GM12878 (cell line): ENCODE data around the gene NISCH. TPM values are rescaled to one million over a fixed set of nuclear protein-coding genes. Genes with fewer than 3 reads are reported as not detected.

Experiments
- ATAC-seq: fragments of 200-7000 bp; cut with Tn5 transposase; 3 replicates; pipeline ENCODE4 v1.9.1; 2020; ENCODE audit warnings: mild to moderate bottlenecking, moderate library complexity
- BruUV-seq: library from RNA; stranded (reverse); fragments of 400-500 nt; replicated peaks from 2 replicates; lab custom pipeline; 2021; lab: Mats Ljungman, UMichigan
- CTCF ChIA-PET: fragments of 300-600 bp; sonication (Branson Sonifier 250); formaldehyde crosslinking; extraction: SDS; loops from one replicate; lab custom pipeline; 2021; ENCODE audit warnings: inconsistent platforms; lab: Yijun Ruan, JAX
- POLR2A ChIA-PET: fragments of 350-600 bp; formaldehyde crosslinking; extraction: SDS; loops from one replicate; lab custom pipeline; 2021; ENCODE audit warnings: inconsistent platforms; lab: Charles Lee
- RAD21 ChIA-PET: fragments of 300-600 bp; sonication (Branson Sonifier 250); formaldehyde crosslinking; loops from one replicate; lab custom pipeline; 2023; ENCODE audit warnings: antibody characterized with exemption; ENCODE audit not compliant: unreplicated experiment; lab: Charles Lee
- SMC1A ChIA-PET: fragments of 300-600 bp; sonication (Branson Sonifier 250); formaldehyde crosslinking; loops from one replicate; lab custom pipeline; 2023; ENCODE audit not compliant: unreplicated experiment, uncharacterized antibody; lab: Charles Lee
- DNase-seq: peaks from one replicate; pipeline ENCODE4 v3.0.0-alpha.2; 2011; ENCODE audit warnings: low read depth, low spot score
- FAIRE-seq: peaks from 3 replicates; lab custom pipeline; 2011; peaks lifted over from hg19 to GRCh38; lab: Jason Lieb, UNC
- H2AFZ ChIP-seq: 2 replicates; pipeline ENCODE4 v1.6.0; 2011; ENCODE audit warnings: low read depth, low read length, control low read depth; ENCODE audit not compliant: control insufficient read depth
- H3K27ac ChIP-seq: 2 replicates; pipeline ENCODE4 v1.5.1; 2011; ENCODE audit warnings: control low read depth; ENCODE audit not compliant: control insufficient read depth, insufficient read depth
- H3K27me3 ChIP-seq, 2 experiments: replicated peaks in 1 of 2; 2 replicates each; pipeline versions ENCODE4 v1.6.0 to v1.6.1; 2011; ENCODE audit warnings: low read length in 1 of 2; ENCODE audit not compliant: control insufficient read depth in 2 of 2, insufficient read depth in 2 of 2
- H3K36me3 ChIP-seq, 2 experiments: 2 replicates each; pipeline ENCODE4 v1.5.1; 2011; ENCODE audit warnings: low read length in 1 of 2; ENCODE audit not compliant: control insufficient read depth in 2 of 2, insufficient read depth in 2 of 2
- H3K4me1 ChIP-seq: 2 replicates; pipeline ENCODE4 v1.6.1; 2011; ENCODE audit warnings: mild to moderate bottlenecking, low read length, moderate library complexity, mixed read lengths; ENCODE audit not compliant: control insufficient read depth, insufficient read depth
- H3K4me2 ChIP-seq: 2 replicates; pipeline ENCODE4 v1.6.0; 2011; ENCODE audit warnings: control low read depth; ENCODE audit not compliant: control insufficient read depth, insufficient read depth
- H3K4me3 ChIP-seq: fragments of 200-600 bp; sonication (generic); 2 replicates; pipeline ENCODE4 v1.5.1; 2016
- H3K79me2 ChIP-seq: 2 replicates; pipeline ENCODE4 v1.6.0; 2011; ENCODE audit warnings: low read length; ENCODE audit not compliant: control insufficient read depth, insufficient read depth
- H3K9ac ChIP-seq: 2 replicates; pipeline ENCODE4 v1.8.0; 2011; ENCODE audit warnings: low read length, control low read depth, mixed read lengths; ENCODE audit not compliant: control insufficient read depth, insufficient read depth
- H3K9me3 ChIP-seq: replicated peaks from 3 replicates; pipeline ENCODE4 v1.5.1; 2011; ENCODE audit warnings: mild to moderate bottlenecking, low read length; ENCODE audit not compliant: control insufficient read depth, insufficient read depth
- H4K20me1 ChIP-seq: 2 replicates; pipeline ENCODE4 v1.6.0; 2011; ENCODE audit not compliant: control insufficient read depth, insufficient read depth
- ATF7 ChIP-seq: fragments of 450-650 bp; IDR thresholded peaks from 2 replicates; pipeline ENCODE4 v1.6.1; 2016; ENCODE audit warnings: low read depth, mild to moderate bottlenecking
- EGR1 ChIP-seq, 2 experiments: IDR thresholded peaks; 1 replicate in 1 of 2; 2 replicates in 1 of 2; pipeline ENCODE4 v1.6.1; 2011 to 2012; ENCODE audit warnings: low read depth in 2 of 2, low read length in 2 of 2, borderline replicate concordance in 1 of 2, mild to moderate bottlenecking in 1 of 2, moderate library complexity in 1 of 2
- MLLT1 ChIP-seq: fragments of 450-650 bp; IDR thresholded peaks from 2 replicates; pipeline ENCODE4 v1.6.1; 2016; ENCODE audit warnings: mild to moderate bottlenecking
- NFIC ChIP-seq: IDR thresholded peaks from 2 replicates; pipeline ENCODE4 v1.6.1; 2012; ENCODE audit warnings: low read depth, mild to moderate bottlenecking, inconsistent platforms, low read length, moderate library complexity
- ZZZ3 ChIP-seq: IDR thresholded peaks from 2 replicates; pipeline ENCODE4 v1.6.1; 2011; ENCODE audit warnings: low read depth; ENCODE audit not compliant: control insufficient read depth, insufficient read length
- WGBS: methylation state at CpG from one replicate; pipeline ENCODE4 v1.1.6; 2016; ENCODE audit warnings: low lambda C conversion rate; ENCODE audit not compliant: insufficient replicate concordance, insufficient coverage; ENCODE audit errors: missing lambda C conversion rate; 5-methylcytosine and 5-hydroxymethylcytosine counted together
- in situ Hi-C: fragments of 300-500 bp; cut with MboI; formaldehyde crosslinking; loops from 9 replicates; pipeline ENCODE4 v1.14.3; 2018; ENCODE audit warnings: mixed read lengths
- intact Hi-C: fragments of 100-400 bp; cut with micrococcal nuclease; formaldehyde crosslinking; loops from one replicate; pipeline ENCODE4 v1.14.2; 2022; ENCODE audit not compliant: unreplicated experiment
- polyA plus RNA-seq, 11 experiments: library from polyadenylated mRNA; depleted of rRNA in 4 of 11; unstranded in 6 of 11; stranded (reverse) in 5 of 11; fragments of >200 nt; fragmentation: Nextera tagmentation in 4 of 11; fragmentation: Illumina TruSeq in 1 of 11; extraction: Ambion mirVana in 4 of 11; extraction: Trizol in 1 of 11; gene quantifications; 1 replicate in 1 of 11; 2 replicates in 10 of 11; pipeline versions ENCODE4 v1.2.1 to v1.2.3, GENCODE V29; 2011 to 2016; ENCODE audit warnings: inconsistent platforms in 2 of 11, missing spikeins in 2 of 11, low read depth in 1 of 11
- total RNA-seq, 4 experiments: library from RNA; depleted of rRNA in 3 of 4; stranded (reverse); fragments of >200 nt in 3 of 4; fragmentation: Illumina TruSeq in 1 of 4; extraction: Trizol in 1 of 4; gene quantifications; 2 replicates each; pipeline versions ENCODE4 v1.2.1 to v1.2.3, GENCODE V29; 2013 to 2021
- TF ChIP-seq, protein P1 (sequence below): fragments of 450-650 bp; IDR thresholded peaks from 2 replicates; pipeline ENCODE4 v1.6.1; 2018; ENCODE audit warnings: mild to moderate bottlenecking, low read depth, moderate library complexity; ENCODE audit not compliant: partially characterized antibody

The NISCH gene
- total and polyA plus RNA-seq, 10 of the 15 experiments (the other 5 are each of a cell fraction or from before 2014, with no cell fraction given), result 0.76 to 52.5 (median 24.6) TPM

DNA sequence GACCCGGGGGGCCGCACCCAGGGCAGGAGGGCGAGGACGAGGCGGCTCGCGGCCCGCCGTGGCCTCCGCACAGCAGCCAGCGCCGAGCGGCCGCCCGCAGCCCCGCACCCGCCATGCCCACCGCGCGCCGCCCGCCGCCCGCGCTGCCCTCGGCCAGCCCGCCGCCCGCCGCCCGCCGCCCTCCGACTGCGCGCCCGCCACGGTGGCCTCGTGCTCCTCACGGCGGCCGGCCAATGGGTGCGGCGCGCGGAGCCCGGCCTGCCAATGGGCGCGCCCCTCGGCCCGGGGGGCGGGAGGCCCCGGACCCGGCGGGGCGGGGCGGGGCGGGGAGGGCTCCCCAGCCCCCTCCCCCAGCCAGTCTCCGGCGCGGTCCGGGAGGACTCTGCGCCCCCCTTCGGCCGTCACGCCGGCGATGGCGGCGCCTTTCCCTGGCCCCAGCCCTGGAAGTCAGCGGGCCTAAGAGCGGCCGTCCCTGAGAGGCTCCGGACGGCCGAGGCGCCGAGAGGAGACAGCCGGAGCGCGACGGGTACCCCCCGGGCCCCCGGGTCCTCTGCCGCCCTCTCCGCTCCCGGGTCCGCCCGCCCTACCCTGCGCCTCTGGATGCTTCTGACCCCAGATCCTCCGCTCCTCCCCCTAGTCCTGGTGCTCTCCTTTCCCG, 78.3 kb downstream of the NISCH start, which contains the start of gene NT5DC2 (continued):
- TF ChIP-seq, protein P1, sequence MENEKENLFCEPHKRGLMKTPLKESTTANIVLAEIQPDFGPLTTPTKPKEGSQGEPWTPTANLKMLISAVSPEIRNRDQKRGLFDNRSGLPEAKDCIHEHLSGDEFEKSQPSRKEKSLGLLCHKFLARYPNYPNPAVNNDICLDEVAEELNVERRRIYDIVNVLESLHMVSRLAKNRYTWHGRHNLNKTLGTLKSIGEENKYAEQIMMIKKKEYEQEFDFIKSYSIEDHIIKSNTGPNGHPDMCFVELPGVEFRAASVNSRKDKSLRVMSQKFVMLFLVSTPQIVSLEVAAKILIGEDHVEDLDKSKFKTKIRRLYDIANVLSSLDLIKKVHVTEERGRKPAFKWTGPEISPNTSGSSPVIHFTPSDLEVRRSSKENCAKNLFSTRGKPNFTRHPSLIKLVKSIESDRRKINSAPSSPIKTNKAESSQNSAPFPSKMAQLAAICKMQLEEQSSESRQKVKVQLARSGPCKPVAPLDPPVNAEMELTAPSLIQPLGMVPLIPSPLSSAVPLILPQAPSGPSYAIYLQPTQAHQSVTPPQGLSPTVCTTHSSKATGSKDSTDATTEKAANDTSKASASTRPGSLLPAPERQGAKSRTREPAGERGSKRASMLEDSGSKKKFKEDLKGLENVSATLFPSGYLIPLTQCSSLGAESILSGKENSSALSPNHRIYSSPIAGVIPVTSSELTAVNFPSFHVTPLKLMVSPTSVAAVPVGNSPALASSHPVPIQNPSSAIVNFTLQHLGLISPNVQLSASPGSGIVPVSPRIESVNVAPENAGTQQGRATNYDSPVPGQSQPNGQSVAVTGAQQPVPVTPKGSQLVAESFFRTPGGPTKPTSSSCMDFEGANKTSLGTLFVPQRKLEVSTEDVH, result no peak
- TF ChIP-seq NFIC (no peak), EGR1 (IDR thresholded peaks at IDR 0.05; ENCODE audit: borderline replicate concordance in 1 of 2, low read depth in 2 of 2, low read length in 2 of 2) (0 out of 3 replicates have a peak, but pooled peaks of 1 of the 2 experiments have one; percentile 37)

DNA sequence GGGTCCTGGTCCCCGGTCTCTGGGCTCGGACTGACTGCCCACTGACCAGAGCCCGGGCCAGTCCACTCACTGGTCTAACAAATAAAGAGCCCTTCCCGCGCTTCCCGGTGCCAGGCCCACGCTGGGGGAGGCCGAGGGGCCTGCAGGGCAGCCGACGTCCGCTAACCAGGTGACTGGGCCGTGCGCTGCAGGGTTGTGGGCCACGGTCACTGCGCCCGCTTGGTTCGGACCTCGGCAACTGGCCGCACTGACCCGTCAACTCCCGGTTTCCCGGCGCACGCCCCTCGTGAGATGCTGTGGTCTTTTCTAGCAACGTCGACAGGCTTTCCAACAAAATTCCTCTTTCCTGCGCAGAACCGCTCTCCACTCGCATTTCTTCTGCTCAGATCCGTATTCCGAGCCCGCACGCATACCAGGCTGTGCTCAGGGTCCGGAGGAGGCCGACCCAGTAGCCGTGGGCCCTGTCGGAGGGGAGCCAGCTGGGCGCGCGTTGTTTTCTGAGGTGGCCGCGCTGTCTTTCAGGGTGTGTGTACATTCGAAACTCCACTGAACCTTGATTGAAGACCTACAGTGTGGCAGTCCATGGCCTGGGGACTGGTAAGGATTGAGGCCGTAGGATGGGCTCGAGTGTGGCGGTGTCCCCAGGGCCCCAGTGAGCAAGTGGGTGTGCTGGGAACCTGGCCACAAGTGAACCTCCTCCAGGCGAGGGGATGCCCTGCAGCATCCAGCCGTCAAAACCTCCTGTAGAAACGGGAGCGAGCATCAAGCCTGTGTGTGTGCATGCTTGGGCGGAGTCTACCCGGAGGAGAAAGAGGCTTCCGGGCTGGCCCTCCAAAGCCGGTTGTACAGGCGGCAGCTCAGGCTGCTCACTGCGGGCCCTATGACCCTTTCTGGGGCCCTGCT, 79.1 kb downstream of the NISCH start:
- H3K27ac ChIP-seq, result 0 out of 2 replicates have a peak overlapping the region, but pooled peaks have one; percentile 35
- DNase-seq, result no peak
- FAIRE-seq, result no peak
- in situ Hi-C loops, result no loop called here
- SMC1A ChIA-PET, result interaction anchor here (1.0 kb wide), 1 partner anchor 78 kb away, joined by 3 read pairs; no protein-coding TSS in a partner anchor
- TF ChIP-seq ZZZ3, result no peak
- TF ChIP-seq MLLT1, result peak; percentile 52; the same call in 1 of the 2 replicates
- TF ChIP-seq ATF7, result no peak
- TF ChIP-seq, all 136 proteins: peak for 1
- H3K4me2 ChIP-seq, result peak overlapping the region; percentile 76
- no peaks in the 10 kb centered on the region for H3K9me3 ChIP-seq
- 90% methylated on average over 52 of the region's 57 CpGs for WGBS
- H3K4me3 ChIP-seq, result peak overlapping the region; percentile 76
- ChIA-PET CTCF (interaction anchor here (1.7 kb wide), 1 partner anchor 76 kb away, joined by 4 read pairs; no protein-coding TSS in a partner anchor), RAD21 (no interaction called here), POLR2A (no interaction called here)
- H3K36me3 ChIP-seq, result peaks cover 0 to under 1% of the 10 kb centered on the region in 2 experiments; a peak in 1 of 4 replicates
- peaks cover 15% of the 10 kb centered on the region for H3K4me1 ChIP-seq
- H3K79me2 ChIP-seq, result peaks cover 56% of the 10 kb centered on the region
- H3K27me3 ChIP-seq, result no peaks in the 10 kb centered on the region
- peak overlapping the region; percentile 61 for H2AFZ ChIP-seq
- peak overlapping the region; percentile 46; the same call in 1 of the 2 replicates for H3K9ac ChIP-seq
- intact Hi-C loops, result loop anchor here (5.0 kb wide), 2 partner anchors 77 to 628 kb away; partner anchors contain the start of genes NISCH and PRKCD
- ATAC-seq, result no peak
- no TSS peak for BruUV-seq
- no peaks in the 10 kb centered on the region for H4K20me1 ChIP-seq
